NCI-H526 (cell line): ENCODE data around the gene BRAT1.
"Not testable (repeated sequence)": the region's sequence is repeated elsewhere in the genome, so short reads cannot be mapped to it uniquely, and the experiment has no call there.

Experiments
- DNase-seq, 2 experiments: peaks; one replicate each; lab custom pipeline; 2025; lab: John Stamatoyannopoulos, UW

BRAT1 gene

GRCh38 chr7:2535872-2536627 lies 19.3 kb downstream of the BRAT1 start:
- DNase-seq: not testable (repeated sequence)

GRCh38 chr7:2534214-2534613 lies 21.1 kb downstream of the BRAT1 start:
- DNase-seq: not testable (repeated sequence)

DNA sequence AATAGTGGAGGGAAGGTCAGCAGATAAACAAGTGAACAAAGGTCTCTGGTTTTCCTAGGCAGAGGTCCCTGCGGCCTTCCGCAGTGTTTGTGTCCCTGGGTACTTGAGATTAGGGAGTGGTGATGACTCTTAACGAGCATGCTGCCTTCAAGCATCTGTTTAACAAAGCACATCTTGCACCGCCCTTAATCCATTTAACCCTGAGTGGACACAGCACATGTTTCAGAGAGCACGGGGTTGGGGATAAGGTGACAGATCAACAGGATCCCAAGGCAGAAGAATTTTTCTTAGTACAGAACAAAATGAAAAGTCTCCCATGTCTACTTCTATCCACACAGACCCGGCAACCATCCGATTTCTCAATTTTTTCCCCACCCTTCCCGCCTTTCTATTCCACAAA lies 21.8 kb downstream of the BRAT1 start:
- not testable (repeated sequence) for DNase-seq

DNA sequence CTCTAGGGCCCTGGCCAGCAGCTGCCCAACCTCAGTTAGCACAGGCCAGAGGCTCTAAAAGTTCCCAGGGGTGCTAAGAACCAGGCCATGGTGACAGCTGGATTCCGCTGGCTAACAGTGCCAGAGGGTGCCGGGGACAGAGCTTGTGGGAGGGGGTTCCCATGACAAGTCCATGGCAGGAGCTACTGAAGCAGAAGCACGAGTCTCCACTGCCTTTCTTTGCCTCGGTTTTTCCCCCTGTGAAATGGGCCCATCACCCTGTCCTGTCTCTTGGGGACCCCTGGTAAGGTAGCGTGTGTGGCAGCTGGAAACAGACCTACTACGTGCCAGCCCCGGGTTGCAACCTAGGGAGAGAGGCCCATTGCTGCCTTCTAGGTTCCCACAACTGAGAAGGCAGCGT lies 22.5 kb downstream of the BRAT1 start:
- DNase-seq: not testable (repeated sequence)

DNA sequence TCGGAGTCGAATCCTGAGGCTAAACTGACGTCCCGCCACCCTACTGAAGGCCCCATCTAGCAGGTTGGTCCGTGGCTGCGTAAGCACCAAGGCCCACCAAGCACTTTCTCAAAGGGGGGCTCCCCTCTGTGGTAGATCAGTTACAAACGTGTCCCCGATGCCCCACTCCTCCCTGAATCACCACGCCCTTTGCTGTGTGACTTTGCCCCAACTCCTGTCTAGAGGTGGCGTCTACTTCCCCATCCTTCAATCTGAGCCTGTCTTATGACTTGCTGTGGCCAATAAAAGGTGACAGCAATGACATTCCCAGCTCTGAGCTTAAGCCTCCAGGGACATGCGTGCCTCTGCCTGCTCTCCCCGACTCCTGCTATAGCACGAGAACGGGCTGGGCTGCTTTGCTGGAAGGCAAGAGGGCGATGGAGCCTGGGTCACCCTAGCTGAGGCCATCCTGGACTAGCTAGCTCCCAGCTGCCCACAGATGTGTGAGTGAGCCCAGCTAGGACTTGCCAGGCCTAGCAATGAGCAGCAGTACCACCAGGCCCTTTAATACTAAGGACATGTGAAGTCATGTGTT lies 23.0 kb downstream of the BRAT1 start:
- DNase-seq: not testable (repeated sequence)

DNA sequence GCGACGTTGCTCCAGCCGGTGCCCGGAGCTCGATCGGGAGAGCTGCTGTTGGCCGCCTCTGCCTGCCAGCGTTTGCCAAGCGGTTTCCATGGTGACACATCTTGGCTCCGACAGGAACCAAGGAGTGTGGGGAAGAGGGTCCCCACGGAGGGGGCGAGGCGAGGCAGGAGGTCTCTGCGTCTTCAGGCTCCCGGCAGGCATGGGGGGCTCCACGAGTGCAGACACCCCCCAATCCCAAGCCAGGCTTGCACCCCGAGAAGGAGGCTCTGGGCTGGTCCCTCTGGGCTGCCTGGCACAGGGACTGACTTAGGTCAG lies 23.6 kb downstream of the BRAT1 start:
- not testable (repeated sequence) for DNase-seq

DNA sequence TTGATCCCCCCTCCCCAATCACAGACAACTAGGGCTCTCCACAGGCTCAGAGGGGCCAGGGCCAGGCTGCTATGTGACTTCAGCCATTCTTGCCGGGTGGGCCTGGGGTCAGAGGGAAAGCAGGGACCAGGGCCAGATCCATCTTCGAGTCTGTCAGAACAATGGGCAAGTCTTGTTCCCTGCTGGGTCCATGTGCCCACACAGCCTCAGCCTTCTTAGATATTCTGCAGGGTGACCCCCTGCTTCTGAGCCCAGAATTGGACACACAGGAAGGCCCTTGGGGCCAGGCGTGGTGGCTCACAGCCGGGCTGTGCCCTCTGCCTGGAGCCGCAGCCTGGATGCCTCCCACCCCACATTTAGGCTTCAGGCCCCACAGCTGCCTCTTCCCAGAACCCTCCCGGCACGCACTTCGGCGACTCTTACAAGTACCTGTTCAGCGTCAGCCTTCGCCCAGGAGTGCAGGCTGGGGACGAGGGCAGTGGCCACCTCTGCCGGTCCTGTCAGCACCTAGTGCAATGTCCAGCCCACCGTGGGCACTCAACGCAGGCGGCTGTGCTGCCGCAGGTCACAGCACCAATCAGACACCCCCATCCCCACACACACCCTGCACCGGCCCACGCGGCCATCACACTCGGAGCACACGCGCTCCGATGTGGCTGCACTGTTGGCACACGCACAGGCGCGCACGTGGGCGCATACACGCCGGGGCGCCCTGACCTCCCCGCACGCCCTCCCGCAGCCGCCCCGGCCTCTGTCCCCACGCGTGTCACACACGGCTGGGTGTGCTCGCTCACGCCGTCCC lies 24.1 kb downstream of the BRAT1 start:
- DNase-seq: not testable (repeated sequence)

DNA sequence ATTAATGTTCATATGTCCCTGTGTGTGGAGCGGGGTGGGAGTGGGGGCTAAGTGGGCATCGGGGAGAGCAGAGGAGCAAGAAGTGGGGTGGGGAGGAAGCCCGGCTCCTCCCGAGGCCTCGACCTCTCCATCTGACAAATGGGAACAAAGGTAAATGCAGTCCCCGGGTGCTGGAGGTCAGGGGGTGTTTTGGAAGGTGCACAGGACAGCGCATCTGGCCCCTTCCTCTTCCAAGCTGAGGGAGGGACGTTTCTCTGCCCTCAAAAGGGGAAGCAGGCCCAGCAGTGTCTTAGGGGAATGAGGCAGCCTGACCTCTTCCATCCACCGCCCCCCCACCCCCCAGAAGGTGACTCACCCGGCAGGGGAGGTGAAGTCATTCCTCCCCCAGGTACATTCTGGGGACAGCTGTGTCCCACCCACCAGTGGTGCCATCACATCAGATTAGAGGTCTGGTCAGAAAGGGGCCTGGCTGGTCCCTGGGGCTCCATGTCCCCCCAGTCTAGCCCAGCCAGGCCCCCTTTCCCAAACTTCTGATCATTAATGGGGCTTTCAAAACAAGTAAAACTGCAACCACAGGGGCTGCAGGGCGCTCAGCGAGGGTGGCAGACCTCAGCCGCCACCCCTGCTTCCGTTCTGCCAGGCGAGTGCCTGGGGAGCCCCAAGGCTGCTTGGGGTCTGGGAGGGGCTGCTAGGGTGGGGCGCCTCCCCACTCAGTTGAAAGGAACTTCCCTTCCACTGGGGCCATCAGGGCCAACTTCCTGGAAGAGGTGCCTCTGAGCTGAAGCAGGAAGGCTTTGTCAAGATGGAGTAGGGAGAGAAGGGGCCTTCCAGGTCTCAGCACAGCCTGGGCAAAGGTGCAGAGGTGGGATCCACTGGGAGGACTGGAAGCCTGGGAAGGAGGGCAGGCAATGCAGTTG lies 25.0 kb downstream of the BRAT1 start:
- DNase-seq: no peak

DNA sequence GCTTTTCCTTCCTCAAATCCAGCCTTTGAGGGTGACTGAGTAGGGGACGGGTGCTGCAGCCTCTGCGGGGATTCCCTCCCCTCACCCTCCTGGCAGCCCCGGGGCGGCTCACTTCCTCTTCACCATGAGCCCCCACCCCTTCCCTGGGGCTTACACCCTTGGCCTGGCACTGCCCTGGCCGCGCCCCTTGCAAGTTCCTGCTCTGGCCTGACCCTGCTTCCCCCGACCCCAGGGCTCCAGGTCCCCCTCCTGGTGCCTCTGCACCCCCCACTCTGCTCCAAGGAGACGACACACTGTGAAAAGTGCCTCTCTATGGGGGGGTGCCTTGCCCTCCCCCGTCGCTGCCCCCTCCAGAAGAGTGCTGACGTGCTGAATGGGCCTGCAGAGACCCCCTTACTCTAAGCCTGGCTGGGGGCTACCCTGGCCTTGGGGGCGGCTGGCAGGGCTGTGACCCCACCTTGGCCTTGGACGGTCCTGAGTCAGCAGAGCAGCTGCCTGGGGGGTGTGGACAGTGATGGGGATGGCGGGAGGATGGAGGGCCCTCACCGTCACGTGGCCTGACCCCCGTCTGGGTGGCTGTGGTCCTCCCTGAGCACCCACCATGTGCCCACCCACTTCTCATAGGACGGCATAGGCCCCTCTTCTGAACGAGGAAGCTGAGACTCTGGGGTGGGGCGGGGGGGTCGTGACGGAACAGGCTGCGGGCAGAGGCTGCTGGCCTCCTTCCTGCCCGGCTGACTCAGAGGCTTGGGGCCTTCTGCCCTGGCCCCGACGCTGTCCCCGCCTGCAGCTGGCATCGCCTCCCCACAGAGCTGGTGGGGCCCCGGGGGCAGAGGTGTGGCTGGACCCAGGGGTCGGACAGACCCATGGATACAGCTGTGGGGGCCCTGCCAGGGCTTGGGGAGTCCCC lies 25.9 kb downstream of the BRAT1 start:
- DNase-seq: no peak

DNA sequence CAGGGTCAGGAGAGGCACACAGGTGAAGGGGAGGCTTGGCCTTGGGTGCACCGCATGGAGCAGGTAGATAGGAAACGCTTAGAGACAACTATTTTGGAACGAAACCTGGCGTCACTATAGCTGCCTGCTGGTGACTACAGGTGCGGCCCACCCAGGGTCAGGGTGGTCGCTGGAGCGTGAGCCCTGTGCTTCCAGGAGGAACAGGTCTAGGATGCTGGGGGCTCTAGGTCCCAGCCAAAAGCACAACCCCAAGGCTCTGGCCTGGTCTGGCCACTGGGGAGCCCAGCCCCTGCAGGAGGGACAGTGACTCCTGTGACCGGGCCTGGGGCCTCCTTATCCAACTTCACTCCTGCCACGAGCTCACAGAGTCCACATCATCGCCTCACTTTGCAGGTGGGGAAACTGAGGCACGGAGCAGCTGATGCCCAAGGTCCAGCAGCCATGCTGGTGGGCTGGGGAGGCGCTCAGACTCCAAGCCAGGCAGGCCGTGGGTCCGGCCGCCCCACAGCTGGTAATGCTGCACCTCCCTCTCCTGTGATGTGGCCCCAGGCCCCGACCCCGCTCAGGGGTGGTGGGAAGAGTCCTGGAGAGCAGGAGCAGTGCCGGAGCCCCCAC lies 26.7 kb downstream of the BRAT1 start:
- no peak for DNase-seq

DNA sequence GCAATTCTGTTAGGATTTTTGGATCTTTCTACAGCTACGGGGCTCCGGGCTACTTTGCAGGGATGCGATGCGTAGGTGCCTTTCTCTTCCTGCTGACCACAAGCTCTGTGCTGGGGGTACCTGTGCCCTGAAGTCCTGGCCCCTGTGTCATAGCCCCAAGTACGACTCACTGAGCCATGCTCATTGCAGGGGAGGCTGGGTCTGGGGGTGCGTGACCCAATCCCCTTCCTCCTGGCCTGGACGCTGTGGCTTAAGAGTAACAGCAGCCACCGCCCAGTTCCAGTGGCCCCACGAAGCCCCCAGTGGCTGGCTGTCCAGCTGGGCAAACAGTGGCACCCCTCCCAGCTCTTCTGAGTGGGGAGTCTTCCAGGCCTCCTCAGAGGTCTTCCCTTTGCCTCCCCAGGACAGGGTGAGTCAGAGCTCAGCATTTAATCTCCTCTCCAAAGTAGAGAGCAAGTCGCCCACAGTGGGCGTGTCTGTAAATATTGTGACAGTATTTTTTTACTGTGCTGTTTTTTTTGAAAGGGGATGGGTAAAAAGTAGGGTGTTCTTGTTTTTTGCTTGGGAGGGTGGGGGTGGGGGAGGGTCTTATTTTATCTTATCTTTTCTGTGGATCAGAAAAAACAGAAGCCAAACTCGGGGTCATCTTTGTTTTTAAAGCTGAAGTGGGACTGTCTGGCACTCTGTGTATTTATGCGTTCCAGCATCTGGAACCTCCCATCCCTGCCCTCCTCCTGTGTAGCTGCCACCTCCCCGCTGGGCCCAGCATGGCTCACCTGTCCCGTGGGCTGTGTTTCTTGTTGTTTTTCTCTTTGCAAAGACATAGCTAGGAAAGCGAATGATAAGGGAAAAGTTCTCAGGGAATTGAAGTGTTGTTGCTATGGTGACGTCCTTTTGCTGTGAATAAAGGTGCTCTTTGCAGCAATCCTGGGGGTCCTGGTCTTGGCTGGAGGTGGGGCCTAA lies 27.5 kb downstream of the BRAT1 start:
- DNase-seq: no peak

GRCh38 chr7:2526659-2527504 lies 28.4 kb downstream of the BRAT1 start:
- DNase-seq: no peak

- peak in 1 of 2 experiments; percentile 37 for DNase-seq
Observed at GRCh38 chr7:2525658-2526630, 29.4 kb downstream of the BRAT1 start.

DNA sequence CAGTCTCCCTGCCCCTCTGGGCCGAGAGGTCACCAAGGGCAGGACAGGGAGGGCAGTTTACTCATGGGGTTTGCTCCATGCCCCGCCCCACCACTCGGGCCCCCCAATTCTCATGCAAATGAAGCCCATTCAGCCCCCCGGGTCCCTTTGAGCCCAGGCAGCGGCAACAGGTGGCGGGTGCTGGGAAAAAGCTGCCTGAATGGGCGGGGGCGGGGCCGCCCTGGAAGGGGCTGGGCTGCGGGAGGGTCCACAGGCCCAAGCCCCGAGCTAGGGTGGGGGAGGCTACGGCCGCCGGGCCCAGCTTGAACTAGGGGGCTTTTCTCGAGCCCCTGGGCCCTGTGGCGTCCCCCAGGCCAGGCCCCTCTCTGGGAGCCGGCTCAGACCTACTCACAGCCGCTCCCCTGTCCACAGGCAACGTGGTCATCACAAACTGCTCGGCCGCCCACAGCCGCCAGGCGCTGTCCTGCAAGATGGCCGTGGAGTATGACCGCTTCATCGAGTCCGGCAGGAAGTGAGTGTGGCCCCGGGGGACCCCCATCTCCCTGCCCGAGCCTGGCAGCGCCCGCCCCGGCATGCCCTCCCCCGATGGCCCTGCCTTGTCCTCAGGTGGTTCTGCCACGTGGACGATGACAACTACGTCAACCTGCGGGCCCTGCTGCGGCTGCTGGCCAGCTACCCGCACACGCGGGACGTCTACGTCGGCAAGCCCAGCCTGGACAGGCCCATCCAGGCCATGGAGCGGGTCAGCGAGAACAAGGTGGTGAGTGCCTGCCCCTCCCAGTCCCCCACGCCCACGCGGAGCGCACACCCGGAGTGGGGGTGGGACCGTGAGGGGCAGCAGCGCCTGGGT lies 30.3 kb downstream of the BRAT1 start:
- DNase-seq: no peak

GRCh38 chr7:2523941-2524807 lies 31.1 kb downstream of the BRAT1 start:
- DNase-seq: peak; percentile 89 to 97
